Measurements from ENCODE around the gene CREB5.

CREB5 gene

GRCh38 chr7:28722684-28723083 is 310.4 kb downstream of the CREB5 start:
- no peak for DNase-seq

GRCh38 chr7:28723336-28723735 is 311.0 kb downstream of the CREB5 start:
- DNase-seq: no peak

DNA sequence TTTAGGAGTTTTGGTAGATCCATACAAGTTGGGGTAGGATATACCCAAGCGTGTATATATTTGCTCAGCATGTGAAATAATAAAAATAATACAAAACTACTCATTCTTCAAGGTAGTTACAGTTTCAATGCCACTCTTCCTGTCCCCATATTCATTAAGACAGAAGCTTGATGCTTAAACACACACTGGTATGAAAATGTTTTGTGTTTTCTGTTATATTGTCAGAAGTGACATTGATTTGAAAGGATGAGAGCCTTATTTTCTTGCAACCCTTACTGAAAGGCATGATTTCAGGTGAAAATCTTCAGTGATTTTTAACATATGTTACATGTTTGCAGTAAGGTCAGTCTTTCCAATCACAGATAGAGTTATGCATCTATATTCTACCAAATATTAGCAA is 312.2 kb downstream of the CREB5 start:
- DNase-seq: no peak

DNA sequence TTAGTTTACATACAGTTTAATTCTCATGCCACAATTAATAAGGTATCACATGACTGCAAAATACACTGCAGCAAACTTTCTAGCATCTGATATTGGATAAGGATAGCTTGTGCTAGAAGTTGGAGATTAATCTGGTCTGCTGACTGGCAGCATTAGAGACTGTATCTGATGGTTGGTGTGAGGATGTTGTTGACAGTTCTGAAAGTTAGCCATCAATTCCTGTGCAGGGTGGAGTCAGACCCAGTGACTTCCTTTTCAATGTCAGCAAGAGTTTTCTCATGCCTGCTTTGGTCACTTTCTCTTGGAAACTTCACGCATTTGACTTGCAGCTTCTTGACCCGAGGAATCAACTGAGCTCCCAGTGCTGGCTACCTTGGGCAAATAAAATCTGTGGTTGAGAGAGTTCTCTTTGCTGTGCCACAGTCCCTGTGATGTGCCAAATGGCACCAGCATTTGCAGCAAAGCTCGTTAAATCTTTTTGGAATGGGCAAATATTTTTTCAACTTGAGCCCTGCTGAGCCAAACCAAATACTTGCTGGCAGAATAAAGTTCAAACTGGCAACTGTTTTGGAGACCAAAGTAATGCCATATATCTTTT is 312.8 kb downstream of the CREB5 start:
- no peak for DNase-seq

DNA sequence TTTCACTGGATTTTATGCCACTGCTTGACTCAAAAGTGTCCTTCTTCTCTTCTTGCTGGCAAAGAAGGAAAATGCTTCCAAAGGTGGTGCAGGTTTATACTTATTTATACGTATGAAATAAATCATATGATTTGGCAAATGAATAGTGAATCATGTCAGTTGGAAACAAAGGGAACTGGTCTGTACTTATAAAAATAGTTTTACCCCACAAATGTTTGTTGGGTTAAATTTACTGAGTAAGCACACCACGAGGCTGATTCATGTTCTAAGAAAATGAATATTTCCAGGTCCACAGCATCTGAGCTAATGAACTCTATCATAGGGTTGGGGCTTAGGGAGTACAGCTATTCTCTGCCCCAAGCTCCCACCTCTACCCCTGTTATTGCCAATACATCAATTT is 313.6 kb downstream of the CREB5 start:
- no peak for DNase-seq

DNA sequence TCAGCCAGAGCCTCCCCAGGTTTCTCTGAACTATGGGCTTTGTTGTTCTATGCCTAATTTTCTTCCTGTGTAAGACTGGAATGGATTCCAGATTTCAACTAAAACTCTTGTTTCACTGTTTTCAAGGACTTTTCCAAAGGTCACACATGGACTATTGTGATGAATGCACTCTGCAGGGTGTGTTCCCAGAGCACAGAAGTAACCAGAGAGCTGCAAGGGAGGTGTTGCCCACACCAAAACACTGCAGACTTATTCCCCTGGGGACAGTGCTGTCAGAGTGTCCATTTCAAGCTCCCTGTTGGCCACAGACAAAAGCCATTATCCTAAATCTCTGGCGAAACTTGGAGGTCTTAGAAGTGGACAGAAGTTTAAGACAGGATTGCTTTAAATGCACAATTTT is 314.2 kb downstream of the CREB5 start:
- DNase-seq: no peak

GRCh38 chr7:28729281-28729680 is 317.0 kb downstream of the CREB5 start:
- no peak for DNase-seq

DNA sequence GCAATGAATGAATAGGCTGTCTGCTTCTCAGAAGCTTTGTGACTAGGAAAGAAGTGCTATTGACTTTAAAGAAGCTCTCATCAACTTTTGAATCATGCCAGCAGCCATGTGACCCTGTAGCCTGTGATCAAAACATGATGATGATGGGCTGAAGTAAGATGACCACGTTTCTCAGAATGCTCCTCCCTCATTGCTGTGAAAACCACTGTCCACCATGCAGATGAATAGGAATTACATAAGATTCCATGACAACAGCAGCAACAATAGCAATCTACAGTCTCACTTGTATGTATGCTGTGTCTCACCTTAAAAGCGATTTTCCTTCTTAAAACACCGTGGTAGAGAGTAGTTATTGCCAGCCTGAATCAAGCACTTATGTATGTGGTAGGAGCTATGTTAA is 317.4 kb downstream of the CREB5 start:
- no peak for DNase-seq

DNA sequence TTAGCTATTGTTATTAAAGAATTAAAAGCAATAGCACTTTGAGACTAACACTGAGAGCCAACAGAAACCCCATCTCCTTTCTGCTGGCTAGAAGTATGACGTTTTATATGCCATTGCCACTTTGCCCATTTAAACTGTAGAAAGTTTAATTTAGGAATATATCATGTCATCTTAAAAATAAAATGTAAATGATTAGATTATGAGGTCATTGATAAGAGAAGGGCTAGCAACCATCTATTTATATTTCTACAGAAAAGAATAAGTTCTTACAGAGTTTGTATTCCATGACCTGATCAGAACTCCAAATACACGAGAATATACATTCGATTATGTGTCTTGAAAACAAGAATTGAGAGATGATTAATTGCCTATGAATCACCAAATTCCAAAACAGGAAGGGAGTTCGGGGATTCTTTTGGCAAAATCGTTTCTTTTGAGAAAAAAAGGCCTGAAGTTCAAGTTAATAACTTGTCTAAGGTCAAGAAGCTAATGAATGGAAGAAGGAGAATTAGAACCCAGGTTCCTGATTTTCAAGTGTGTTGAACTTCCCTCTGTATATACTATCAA is 318.9 kb downstream of the CREB5 start:
- DNase-seq: no peak

GRCh38 chr7:28732071-28732869 is 320.0 kb downstream of the CREB5 start:
- DNase-seq: peak; percentile 65

- DNase-seq: no peak
Observed at GRCh38 chr7:28733035-28733434, 320.7 kb downstream of the CREB5 start.

DNA sequence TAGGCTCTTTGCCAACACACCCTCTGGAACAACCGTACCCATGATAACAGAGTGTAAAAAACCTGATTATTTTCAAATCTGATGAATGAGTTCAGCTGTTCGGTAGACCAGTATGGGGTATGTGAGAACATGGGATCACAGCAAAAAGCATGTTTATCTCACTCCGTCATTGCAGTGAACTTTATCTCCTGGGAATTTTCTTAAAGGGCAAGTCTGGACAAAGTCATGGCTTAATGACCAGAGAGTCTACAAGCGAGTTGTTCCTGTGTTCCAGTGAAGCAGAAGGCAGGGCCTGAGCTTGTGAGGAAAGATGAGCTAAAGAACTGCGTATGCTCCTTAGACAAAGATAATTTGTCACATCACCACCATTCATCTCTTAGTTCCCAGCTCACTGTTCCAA is 326.1 kb downstream of the CREB5 start:
- DNase-seq: no peak

- no peak for DNase-seq
Observed at GRCh38 chr7:28739128-28739527, 326.8 kb downstream of the CREB5 start.

DNA sequence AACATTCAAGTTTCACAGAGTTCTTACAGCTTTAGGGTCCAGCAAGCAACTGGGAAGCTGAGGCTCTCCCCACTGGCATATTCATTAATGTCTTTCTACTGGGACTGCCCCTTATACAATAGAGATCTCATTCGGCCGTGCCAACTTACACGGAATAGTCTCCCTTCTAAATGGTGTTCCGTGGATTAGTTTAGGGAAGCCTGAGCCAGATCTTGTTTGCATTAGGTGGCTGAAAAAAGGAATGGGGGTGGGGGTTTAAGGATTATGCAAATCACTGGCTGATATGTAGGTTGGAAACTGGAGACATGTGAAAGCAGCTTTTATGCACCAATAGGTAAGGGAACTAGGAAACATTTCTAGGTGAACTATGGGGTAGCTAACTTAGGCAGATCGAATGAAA is 327.5 kb downstream of the CREB5 start:
- no peak for DNase-seq

- DNase-seq: no peak
Observed at GRCh38 chr7:28744951-28745350, 332.6 kb downstream of the CREB5 start.

- no peak for DNase-seq
Observed at GRCh38 chr7:28745351-28745750, 333.0 kb downstream of the CREB5 start.

DNA sequence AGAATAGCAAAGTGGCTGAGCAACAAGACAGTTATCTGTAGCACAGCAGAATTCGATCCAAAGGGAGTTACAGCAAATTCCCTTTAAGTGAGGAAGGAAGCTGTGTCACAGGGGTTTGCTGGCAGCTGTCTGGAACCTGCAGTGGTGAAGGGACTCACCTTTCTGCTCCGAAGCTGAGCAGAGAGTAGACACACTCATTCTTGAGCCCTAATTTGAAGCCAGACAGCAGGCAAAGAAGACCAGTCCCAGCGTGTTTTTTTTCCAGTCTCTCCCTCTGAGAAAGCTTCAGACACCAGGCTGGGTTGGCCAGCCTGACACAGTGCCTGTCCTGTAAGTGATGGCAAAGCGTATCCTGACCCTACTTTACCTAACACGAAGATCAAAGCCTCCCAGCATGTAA is 335.1 kb downstream of the CREB5 start:
- DNase-seq: no peak

DNA sequence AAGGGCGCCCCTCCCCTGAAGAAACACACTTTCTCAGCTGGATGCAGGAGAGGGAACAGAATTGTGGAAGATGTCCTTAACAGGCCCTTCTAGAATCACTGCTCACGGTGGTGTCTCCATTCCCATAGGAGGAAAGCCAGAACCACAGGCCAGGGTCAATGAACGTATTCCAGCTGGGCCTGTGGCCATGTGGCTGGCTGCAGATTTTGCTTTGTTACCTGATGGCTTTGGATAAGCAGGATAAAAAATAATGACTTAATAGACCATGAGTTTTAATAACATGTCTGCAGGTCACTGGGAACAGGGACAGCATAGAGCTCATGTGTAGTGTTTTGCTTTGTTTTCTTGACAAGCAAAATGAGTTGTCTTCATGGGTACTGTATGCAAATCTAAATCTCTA is 335.5 kb downstream of the CREB5 start:
- no peak for DNase-seq

GRCh38 chr7:28748346-28748745 is 336.0 kb downstream of the CREB5 start:
- DNase-seq: no peak

DNA sequence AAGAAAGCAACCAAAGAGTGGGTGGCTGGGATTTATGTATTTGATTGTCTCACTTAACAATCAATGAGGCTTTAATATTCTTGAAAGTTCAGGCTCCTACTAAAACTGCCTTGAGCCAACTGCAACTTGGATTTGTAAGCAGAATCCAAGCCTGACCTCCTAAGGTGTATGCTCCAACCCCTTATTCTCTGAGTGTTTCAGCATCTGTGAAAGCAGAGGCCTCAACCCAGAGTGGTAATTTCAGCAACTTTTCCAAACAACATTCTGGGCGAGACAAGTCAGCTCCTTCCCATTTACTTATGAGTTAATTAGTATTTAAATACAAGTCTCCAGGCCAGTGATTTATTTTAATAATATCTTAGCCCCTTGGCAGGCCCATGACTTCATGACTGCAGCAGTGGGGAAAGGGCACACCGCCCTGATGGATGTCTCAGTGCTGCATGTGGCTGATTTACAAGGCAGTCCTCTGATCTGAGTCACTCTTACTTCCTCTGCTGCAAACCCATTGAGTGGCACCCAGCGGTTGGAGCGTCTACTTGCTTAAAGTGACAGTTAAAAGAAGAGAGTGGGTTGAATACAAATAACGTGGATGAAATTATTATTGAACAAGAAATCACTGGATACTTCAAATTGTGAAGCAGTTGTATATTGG is 336.7 kb downstream of the CREB5 start:
- no peak for DNase-seq

- no peak for DNase-seq
Observed at GRCh38 chr7:28749638-28750037, 337.3 kb downstream of the CREB5 start.

GRCh38 chr7:28750981-28751380 is 338.7 kb downstream of the CREB5 start:
- DNase-seq: peak; percentile 38

GRCh38 chr7:28753613-28754012 is 341.3 kb downstream of the CREB5 start:
- no peak for DNase-seq

GRCh38 chr7:28754027-28754426 is 341.7 kb downstream of the CREB5 start:
- no peak for DNase-seq

Data from fibroblast of skin of scalp (primary cell).